Activated CD8-positive, alpha-beta T cell treated with anti-CD3 and anti-CD28 coated beads for 36 hours (primary cell): ENCODE data around the gene MTG2. TPM values are rescaled to one million over a fixed set of nuclear protein-coding genes. Genes with fewer than 3 reads are reported as not detected.

Source experiments
- ATAC-seq: fragments of 200-7000 bp; cut with Tn5 transposase; one replicate; pipeline ENCODE4 v1.10.0; 2021; ENCODE audit warnings: mild to moderate bottlenecking, moderate library complexity
- CTCF ChIA-PET: fragments of 350-600 bp; sonication (Branson Sonifier 250); formaldehyde crosslinking; loops from one replicate; lab custom pipeline; 2021; ENCODE audit warnings: antibody characterized with exemption; lab: Charles Lee
- POLR2A ChIA-PET: fragments of 350-600 bp; sonication (Branson Sonifier 250); formaldehyde crosslinking; loops from one replicate; lab custom pipeline; 2021; ENCODE audit warnings: antibody characterized with exemption; lab: Charles Lee
- DNase-seq: peaks from one replicate; pipeline ENCODE4 v3.0.0-alpha.2; 2020
- H3K27ac Mint-ChIP-seq: one replicate; pipeline ENCODE4 v1.8.0; 2021; ENCODE audit warnings: mild to moderate bottlenecking, mixed read lengths
- H3K27me3 Mint-ChIP-seq: one replicate; pipeline ENCODE4 v1.8.0; 2021; ENCODE audit warnings: mixed read lengths
- H3K36me3 Mint-ChIP-seq: one replicate; pipeline ENCODE4 v1.8.0; 2021; ENCODE audit warnings: low read depth, mixed read lengths
- H3K4me1 Mint-ChIP-seq: one replicate; pipeline ENCODE4 v1.8.0; 2021; ENCODE audit warnings: low read depth, mixed read lengths
- H3K4me3 Mint-ChIP-seq: one replicate; pipeline ENCODE4 v1.8.0; 2021; ENCODE audit warnings: mild to moderate bottlenecking, moderate library complexity, mixed read lengths
- H3K9me3 Mint-ChIP-seq: one replicate; pipeline ENCODE4 v1.8.0; 2021; ENCODE audit warnings: mixed read lengths
- intact Hi-C: fragments of 100-400 bp; cut with micrococcal nuclease; formaldehyde crosslinking; loops from one replicate; pipeline ENCODE4 v1.10.0; 2022
- total RNA-seq, 2 experiments: library from RNA; stranded (reverse); gene quantifications; one replicate each; pipeline ENCODE4 v1.2.3, GENCODE V29; 2021
- TF ChIP-seq, protein P1 (sequence below): fragments of 200-600 bp; IDR thresholded peaks from one replicate; pipeline ENCODE4 v1.8.0; 2022; ENCODE audit warnings: antibody characterized with exemption, mild to moderate bottlenecking

MTG2 gene
- total RNA-seq, 2 experiments from 2014 or later = 36.5 to 40.5 TPM

- peaks cover 9% of the 10 kb centered on the region for H3K4me1 Mint-ChIP-seq
- CTCF ChIA-PET = no interaction called here
- no peak overlapping the region for H3K27ac Mint-ChIP-seq
- intact Hi-C loops = no loop called here
- TF ChIP-seq, protein P1, sequence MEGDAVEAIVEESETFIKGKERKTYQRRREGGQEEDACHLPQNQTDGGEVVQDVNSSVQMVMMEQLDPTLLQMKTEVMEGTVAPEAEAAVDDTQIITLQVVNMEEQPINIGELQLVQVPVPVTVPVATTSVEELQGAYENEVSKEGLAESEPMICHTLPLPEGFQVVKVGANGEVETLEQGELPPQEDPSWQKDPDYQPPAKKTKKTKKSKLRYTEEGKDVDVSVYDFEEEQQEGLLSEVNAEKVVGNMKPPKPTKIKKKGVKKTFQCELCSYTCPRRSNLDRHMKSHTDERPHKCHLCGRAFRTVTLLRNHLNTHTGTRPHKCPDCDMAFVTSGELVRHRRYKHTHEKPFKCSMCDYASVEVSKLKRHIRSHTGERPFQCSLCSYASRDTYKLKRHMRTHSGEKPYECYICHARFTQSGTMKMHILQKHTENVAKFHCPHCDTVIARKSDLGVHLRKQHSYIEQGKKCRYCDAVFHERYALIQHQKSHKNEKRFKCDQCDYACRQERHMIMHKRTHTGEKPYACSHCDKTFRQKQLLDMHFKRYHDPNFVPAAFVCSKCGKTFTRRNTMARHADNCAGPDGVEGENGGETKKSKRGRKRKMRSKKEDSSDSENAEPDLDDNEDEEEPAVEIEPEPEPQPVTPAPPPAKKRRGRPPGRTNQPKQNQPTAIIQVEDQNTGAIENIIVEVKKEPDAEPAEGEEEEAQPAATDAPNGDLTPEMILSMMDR = no peak
- POLR2A ChIA-PET = no interaction called here
- DNase-seq (no peak), ATAC-seq (no peak)
- no peaks in the 10 kb centered on the region for H3K27me3 Mint-ChIP-seq
- no peak overlapping the region for H3K4me3 Mint-ChIP-seq
- no peaks in the 10 kb centered on the region for H3K9me3 Mint-ChIP-seq
- peaks cover 27% of the 10 kb centered on the region for H3K36me3 Mint-ChIP-seq
Observed at GRCh38 chr20:62151225-62151624, 31.6 kb upstream of the MTG2 start.

GRCh38 chr20:62151835-62152364 is 30.9 kb upstream of the MTG2 start:
- DNase-seq (no peak), ATAC-seq (no peak)
- intact Hi-C loops = no loop called here
- no peak overlapping the region for H3K4me3 Mint-ChIP-seq
- peaks cover 10% of the 10 kb centered on the region for H3K4me1 Mint-ChIP-seq
- no peaks in the 10 kb centered on the region for H3K9me3 Mint-ChIP-seq
- TF ChIP-seq, protein P1 = no peak
- ChIA-PET CTCF (no interaction called here), POLR2A (no interaction called here)
- H3K27me3 Mint-ChIP-seq = no peaks in the 10 kb centered on the region
- no peak overlapping the region for H3K27ac Mint-ChIP-seq
- H3K36me3 Mint-ChIP-seq = peaks cover 27% of the 10 kb centered on the region

DNA sequence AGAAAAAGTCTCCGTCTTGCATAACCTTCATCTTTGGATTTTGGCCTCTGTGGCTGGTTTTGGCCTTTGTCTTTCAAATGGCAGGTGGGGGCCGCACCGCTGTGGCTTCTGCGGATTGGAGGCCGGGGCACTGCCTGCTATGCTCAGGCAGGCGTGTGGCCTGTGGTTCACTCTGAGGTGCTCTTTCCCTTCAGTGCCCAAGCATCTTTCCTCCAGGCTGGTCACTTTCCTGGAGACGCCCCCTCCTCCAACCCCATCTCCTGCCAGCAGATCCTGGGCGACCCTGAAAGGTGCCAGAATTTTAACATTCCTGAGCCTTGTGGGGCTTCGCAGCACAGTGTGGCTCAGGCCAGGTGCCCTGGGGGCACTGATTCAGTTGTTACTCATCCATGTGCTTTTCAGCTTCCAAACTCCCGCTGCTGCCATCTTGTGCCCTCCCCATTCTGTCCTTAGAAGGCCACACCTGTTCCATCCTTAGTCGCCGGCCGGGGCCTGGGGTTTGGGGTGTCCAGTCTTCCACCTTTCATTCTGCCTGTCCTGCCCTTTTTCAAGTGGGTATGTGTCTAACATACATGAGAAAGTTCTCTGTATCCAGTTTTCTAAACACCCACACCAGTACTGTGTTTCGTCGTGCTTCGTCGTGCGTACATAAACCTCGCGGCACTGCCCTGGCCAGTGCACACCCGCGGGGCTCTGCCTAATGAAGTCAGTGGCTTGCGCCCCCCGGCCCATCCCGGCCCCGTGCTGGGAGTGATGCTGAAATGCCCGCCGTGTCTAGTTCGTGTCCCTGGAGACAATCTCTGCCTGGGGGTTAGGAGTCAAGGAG is 27.2 kb upstream of the MTG2 start:
- CTCF ChIA-PET = interaction anchor here (0.9 to 1.6 kb wide), 4 partner anchors 12 to 259 kb away, joined by 3 to 6 read pairs (median 5); partner anchors contain the start of genes PSMA7 and SS18L1
- H3K4me1 Mint-ChIP-seq = peaks cover 24% of the 10 kb centered on the region
- no peak overlapping the region for H3K27ac Mint-ChIP-seq
- H3K36me3 Mint-ChIP-seq = peaks cover 34% of the 10 kb centered on the region
- TF ChIP-seq, protein P1 = no peak
- H3K9me3 Mint-ChIP-seq = no peaks in the 10 kb centered on the region
- H3K4me3 Mint-ChIP-seq = no peak overlapping the region
- DNase-seq = no peak
- no peaks in the 10 kb centered on the region for H3K27me3 Mint-ChIP-seq
- POLR2A ChIA-PET = interaction anchor here (0.9 kb wide), 2 partner anchors 11 to 14 kb away, joined by 3 to 4 read pairs; no protein-coding TSS in a partner anchor
- intact Hi-C loops = no loop called here
- ATAC-seq = no peak

- DNase-seq (no peak), ATAC-seq (no peak)
- Mint-ChIP-seq H3K4me3 (no peak overlapping the region), H3K36me3 (peaks cover 36% of the 10 kb centered on the region), H3K27ac (no peak overlapping the region), H3K4me1 (peaks cover 25% of the 10 kb centered on the region), H3K9me3 (no peaks in the 10 kb centered on the region), H3K27me3 (no peaks in the 10 kb centered on the region)
- intact Hi-C loops = no loop called here
- ChIA-PET POLR2A (interaction anchor here (0.6 to 0.9 kb wide), 3 partner anchors 11 to 90 kb away, joined by 3 to 4 read pairs (median 3); no protein-coding TSS in a partner anchor), CTCF (interaction anchor here (0.9 to 1.6 kb wide), 6 partner anchors 12 to 260 kb away, joined by 3 to 6 read pairs (median 4); partner anchors contain the start of genes PSMA7 and SS18L1)
- TF ChIP-seq, protein P1 = no peak
Observed at GRCh38 chr20:62156254-62156556, 26.6 kb upstream of the MTG2 start.
